Upper lobe of right lung (tissue), 1 donor: ENCODE measurements around the gene SULT1A1. TPM values are rescaled to one million over a fixed set of nuclear protein-coding genes. Genes with fewer than 3 reads are reported as not detected.

Source experiments
- ATAC-seq: fragments of 200-7000 bp; cut with Tn5 transposase; one replicate; pipeline ENCODE4 v1.9.1; 2020; ENCODE audit warnings: mild to moderate bottlenecking, moderate library complexity
- DNase-seq: peaks from one replicate; pipeline ENCODE4 v3.0.0-alpha.2; 2020
- H3K27ac ChIP-seq: fragments of 200-600 bp; one replicate; pipeline ENCODE4 v1.8.0; 2022
- H3K27me3 ChIP-seq: fragments of 200-600 bp; one replicate; pipeline ENCODE4 v1.8.0; 2022; ENCODE audit warnings: mild to moderate bottlenecking
- H3K36me3 ChIP-seq: fragments of 200-600 bp; one replicate; pipeline ENCODE4 v1.8.0; 2022
- H3K4me1 ChIP-seq: fragments of 200-600 bp; one replicate; pipeline ENCODE4 v1.8.0; 2022
- H3K4me3 ChIP-seq: fragments of 200-600 bp; one replicate; pipeline ENCODE4 v1.8.0; 2022; ENCODE audit warnings: mild to moderate bottlenecking
- H3K9me3 ChIP-seq: fragments of 200-600 bp; one replicate; pipeline ENCODE4 v1.8.0; 2022
- CTCF ChIP-seq: fragments of 200-600 bp; IDR thresholded peaks from one replicate; pipeline ENCODE4 v1.8.0; 2022; ENCODE audit warnings: antibody characterized with exemption
- intact Hi-C: fragments of 100-400 bp; cut with DNase I; formaldehyde crosslinking; loops from one replicate; pipeline ENCODE4 v1.11.0; 2022
- total RNA-seq: library from RNA; stranded (reverse); fragmentation: NEBNext Ultra II Directional; extraction: Animal tissue kit (Norgen Biotek cat#: 25700); gene quantifications from one replicate; pipeline ENCODE4 v1.2.1, GENCODE V29; 2021
- donor health status: DM: no; HTN: yes; CAD: no; lungs with severe emphysema.

SULT1A1 gene
- total RNA-seq, 1 donor from 2014 or later: 55.4 TPM

GRCh38 chr16:28586466-28586865 lies 23.4 kb downstream of the SULT1A1 start:
- no peak for DNase-seq
- Histone ChIP-seq H3K4me3 (no peak overlapping the region), H3K36me3 (peaks cover 80% of the 10 kb centered on the region), H3K9me3 (no peaks in the 10 kb centered on the region), H3K27ac (no peak overlapping the region), H3K4me1 (no peaks in the 10 kb centered on the region), H3K27me3 (no peaks in the 10 kb centered on the region)
- no peak for ATAC-seq
- intact Hi-C loops: no loop called here
- TF ChIP-seq CTCF: no peak

DNA sequence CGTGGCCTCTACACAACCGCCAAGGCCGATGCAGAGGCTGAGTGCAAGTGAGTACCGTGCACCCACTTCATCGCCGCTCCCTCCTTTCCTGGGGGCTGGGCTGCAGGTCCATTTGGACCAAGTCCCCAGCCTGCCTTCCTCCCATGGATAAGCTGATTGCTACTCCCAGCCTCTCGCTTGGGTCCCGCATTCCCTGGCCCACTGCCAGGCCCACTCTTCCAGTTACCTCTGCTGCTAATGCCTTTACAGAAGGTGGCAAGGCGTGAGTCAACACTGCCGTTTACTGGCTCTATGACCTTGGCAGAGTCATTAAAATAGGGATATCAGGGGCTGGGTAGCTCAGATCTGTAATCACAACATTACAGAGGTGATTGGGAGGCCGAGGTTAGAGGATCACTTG lies 24.2 kb downstream of the SULT1A1 start:
- DNase-seq (no peak), ATAC-seq (peak; percentile 67)
- TF ChIP-seq CTCF: no peak
- intact Hi-C loops: no loop called here
- Histone ChIP-seq H3K27me3 (no peaks in the 10 kb centered on the region), H3K27ac (no peak overlapping the region), H3K9me3 (no peaks in the 10 kb centered on the region), H3K4me1 (no peaks in the 10 kb centered on the region), H3K36me3 (peaks cover 80% of the 10 kb centered on the region), H3K4me3 (no peak overlapping the region)

- Histone ChIP-seq H3K36me3 (peaks cover 45% of the 10 kb centered on the region), H3K27me3 (no peaks in the 10 kb centered on the region), H3K4me1 (no peaks in the 10 kb centered on the region)
Measured at GRCh38 chr16:28580726-28581315, 29.0 kb downstream of the SULT1A1 start.

DNA sequence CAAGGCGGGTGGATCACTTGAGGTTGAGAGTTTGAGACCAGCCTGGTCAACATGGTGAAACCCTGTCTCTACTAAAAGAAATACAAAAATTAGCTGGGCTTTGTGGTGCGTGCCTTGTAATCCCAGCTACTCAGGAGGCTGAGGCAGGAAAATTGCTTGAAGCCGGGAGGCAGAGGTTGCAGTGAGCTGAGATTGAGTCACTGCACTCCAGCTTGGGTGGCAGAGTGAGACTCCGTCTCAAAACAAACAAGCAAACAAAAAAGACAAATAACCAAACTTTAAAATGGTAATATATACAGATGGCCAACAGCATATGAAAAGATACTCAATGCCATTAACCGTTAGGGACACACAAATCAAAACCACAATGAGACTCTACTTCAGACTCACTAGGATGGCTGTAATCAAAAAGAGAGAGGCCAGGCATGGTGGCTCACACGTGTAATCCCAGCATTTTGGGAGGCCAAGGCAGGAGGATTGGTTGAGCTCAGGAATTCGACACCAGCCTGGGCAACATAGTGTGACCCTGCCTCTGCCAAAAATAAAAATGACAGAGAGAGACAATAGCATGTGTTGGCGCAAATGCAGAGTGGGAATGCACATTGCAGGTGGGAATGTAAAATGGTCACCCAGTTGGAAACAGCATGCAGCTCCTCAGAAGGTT lies 34.3 kb downstream of the SULT1A1 start:
- peaks cover 5% of the 10 kb centered on the region for H3K36me3 ChIP-seq
- ATAC-seq (no peak), DNase-seq (no peak)
- TF ChIP-seq CTCF: no peak
- no peak overlapping the region for H3K27ac ChIP-seq
- no peak overlapping the region for H3K4me3 ChIP-seq
- H3K27me3 ChIP-seq: no peaks in the 10 kb centered on the region
- H3K9me3 ChIP-seq: no peaks in the 10 kb centered on the region
- peaks cover 27% of the 10 kb centered on the region for H3K4me1 ChIP-seq
- intact Hi-C loops: no loop called here

More at GRCh38 chr16:28580726-28581315, 29.0 kb downstream of the SULT1A1 start:
- H3K27ac ChIP-seq: no peak overlapping the region
- no peak for TF ChIP-seq CTCF
- DNase-seq (no peak), ATAC-seq (no peak)
- intact Hi-C loops: no loop called here
- H3K9me3 ChIP-seq: no peaks in the 10 kb centered on the region
- no peak overlapping the region for H3K4me3 ChIP-seq

DNA sequence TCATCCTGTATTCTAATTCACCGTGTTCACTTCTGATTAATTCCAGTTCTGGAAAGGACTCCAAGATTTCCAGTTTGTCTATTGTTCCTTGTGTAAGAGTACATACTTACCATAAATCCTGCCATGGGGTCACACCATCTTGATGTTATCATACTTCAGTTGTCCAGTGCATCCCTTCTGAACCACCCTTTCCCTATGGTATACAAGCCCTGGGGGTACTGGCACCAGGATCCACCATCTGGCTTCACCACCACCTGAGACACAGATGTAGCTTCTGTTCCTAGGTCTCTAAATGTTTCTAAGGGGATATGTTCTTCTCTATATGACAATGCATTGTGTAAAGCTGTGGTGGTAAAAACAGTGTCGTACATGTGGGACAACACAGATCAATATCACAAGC lies 34.9 kb downstream of the SULT1A1 start:
- no peak for DNase-seq
- ATAC-seq: no peak
- Histone ChIP-seq H3K4me3 (no peak overlapping the region), H3K36me3 (no peaks in the 10 kb centered on the region), H3K9me3 (no peaks in the 10 kb centered on the region), H3K27me3 (no peaks in the 10 kb centered on the region), H3K4me1 (peaks cover 27% of the 10 kb centered on the region), H3K27ac (no peak overlapping the region)
- no peak for TF ChIP-seq CTCF
- intact Hi-C loops: no loop called here
